NCI-H1105 (cell line): ENCODE measurements around the gene FCMR.
A peak's percentile ranks its signal among the peaks of the same experiment; 100 is the strongest.

ENCODE experiments used
- DNase-seq: peaks from one replicate; lab custom pipeline; 2025; lab: John Stamatoyannopoulos, UW

Gene FCMR

GRCh38 chr1:206923009-206923960, 1.5 kb upstream of the FCMR start:
- DNase-seq = no peak

GRCh38 chr1:206922524-206922923, 783 bp upstream of the FCMR start:
- DNase-seq = no peak

GRCh38 chr1:206918076-206918475, 3.7 kb downstream of the FCMR start:
- DNase-seq = no peak

- DNase-seq = no peak
Measured at GRCh38 chr1:206916000-206916709, 5.6 kb downstream of the FCMR start.

- DNase-seq = no peak
Measured at GRCh38 chr1:206915030-206915735, 6.6 kb downstream of the FCMR start.

- no peak for DNase-seq
Measured at GRCh38 chr1:206913766-206914537, 7.8 kb downstream of the FCMR start.

- DNase-seq = peak; percentile 70
Measured at GRCh38 chr1:206912445-206913095, 9.2 kb downstream of the FCMR start.

GRCh38 chr1:206911064-206911663, 10.6 kb downstream of the FCMR start:
- peak; percentile 36 for DNase-seq

GRCh38 chr1:206909883-206910318, 11.8 kb downstream of the FCMR start:
- no peak for DNase-seq

- DNase-seq = peak; percentile 89
Measured at GRCh38 chr1:206909161-206909882, 12.4 kb downstream of the FCMR start.

GRCh38 chr1:206908038-206908437, 13.7 kb downstream of the FCMR start:
- DNase-seq = no peak

- no peak for DNase-seq
Measured at GRCh38 chr1:206907304-206907991, 14.3 kb downstream of the FCMR start.

GRCh38 chr1:206905295-206906164, 16.2 kb downstream of the FCMR start:
- no peak for DNase-seq

- no peak for DNase-seq
Measured at GRCh38 chr1:206904423-206905142, 17.2 kb downstream of the FCMR start.

- DNase-seq = no peak
Measured at GRCh38 chr1:206903687-206904086, 18.1 kb downstream of the FCMR start.

- DNase-seq = no peak
Measured at GRCh38 chr1:206902702-206903101, 19.0 kb downstream of the FCMR start.

GRCh38 chr1:206901944-206902343, 19.8 kb downstream of the FCMR start:
- no peak for DNase-seq

GRCh38 chr1:206900149-206900548, 21.6 kb downstream of the FCMR start:
- no peak for DNase-seq
